SK-N-MC (cell line): ENCODE results near the gene ZNF423.
A peak's percentile ranks its signal among the peaks of the same experiment; 100 is the strongest.

Experiments used
- DNase-seq: peaks from one replicate; pipeline ENCODE4 v3.0.0-alpha.2; 2011; ENCODE audit warnings: low read depth, low spot score
- H3K27ac ChIP-seq: fragments of 200-600 bp; sonication (generic); 2 replicates; pipeline ENCODE4 v1.5.1; 2016; ENCODE audit warnings: mixed run types
- H3K36me3 ChIP-seq: fragments of 200-600 bp; sonication (generic); 2 replicates; pipeline ENCODE4 v1.6.1; 2017; ENCODE audit warnings: antibody characterized with exemption, low read length, mixed read lengths; ENCODE audit not compliant: insufficient read depth
- H3K4me3 ChIP-seq: fragments of 200-600 bp; sonication (generic); 2 replicates; pipeline ENCODE4 v1.5.1; 2016
- H3K9ac ChIP-seq: fragments of 200-600 bp; sonication (generic); 2 replicates; pipeline ENCODE4 v1.8.0; 2017; ENCODE audit warnings: mixed run types, mixed read lengths; ENCODE audit not compliant: insufficient read length
- H3K9me3 ChIP-seq: fragments of 200-600 bp; sonication (generic); 2 replicates; pipeline ENCODE4 v1.6.1; 2017; ENCODE audit warnings: low read depth, mild to moderate bottlenecking, antibody characterized with exemption, low read length, moderate library complexity, mixed read lengths
- EZH2 ChIP-seq: fragments of 200-600 bp; sonication (generic); IDR thresholded peaks from one replicate; pipeline ENCODE4 v1.6.1; 2017; ENCODE audit warnings: antibody characterized with exemption
- FOXP2 ChIP-seq: optimal IDR thresholded peaks from 2 replicates; pipeline ENCODE3; 2011; ENCODE audit warnings: mild to moderate bottlenecking, moderate library complexity; ENCODE audit not compliant: insufficient read depth; ENCODE audit errors: extremely low read length, control extremely low read depth
- POLR2AphosphoS5 ChIP-seq: IDR thresholded peaks from 2 replicates; pipeline ENCODE4 v1.6.1; 2012; ENCODE audit warnings: mild to moderate bottlenecking, low read depth, low read length, borderline replicate concordance

Gene ZNF423

GRCh38 chr16:49861299-49861698, 5.4 kb upstream of the ZNF423 start:
- H3K36me3 ChIP-seq: no peaks in the 10 kb centered on the region
- DNase-seq: no peak
- TF ChIP-seq FOXP2 (no peak), POLR2AphosphoS5 (no peak), EZH2 (no peak)

GRCh38 chr16:49860593-49860992, 4.7 kb upstream of the ZNF423 start:
- DNase-seq: no peak
- Histone ChIP-seq H3K4me3 (no peak overlapping the region), H3K36me3 (no peaks in the 10 kb centered on the region), H3K9ac (no peak overlapping the region), H3K27ac (no peak overlapping the region), H3K9me3 (no peaks in the 10 kb centered on the region)
- no peak for TF ChIP-seq FOXP2
- TF ChIP-seq EZH2: no peak
- no peak for TF ChIP-seq POLR2AphosphoS5

More at GRCh38 chr16:49861299-49861698, 5.4 kb upstream of the ZNF423 start:
- H3K27ac ChIP-seq: no peak overlapping the region
- no peaks in the 10 kb centered on the region for H3K9me3 ChIP-seq
- H3K4me3 ChIP-seq: no peak overlapping the region
- H3K9ac ChIP-seq: no peak overlapping the region

- H3K9me3 ChIP-seq: no peaks in the 10 kb centered on the region
- H3K4me3 ChIP-seq: no peak overlapping the region
- no peak for DNase-seq
- no peak overlapping the region for H3K9ac ChIP-seq
- TF ChIP-seq EZH2: no peak
- TF ChIP-seq FOXP2: no peak
- no peak for TF ChIP-seq POLR2AphosphoS5
- no peaks in the 10 kb centered on the region for H3K36me3 ChIP-seq
- H3K27ac ChIP-seq: no peak overlapping the region
Observed at GRCh38 chr16:49859125-49859811, 3.4 kb upstream of the ZNF423 start.

DNA sequence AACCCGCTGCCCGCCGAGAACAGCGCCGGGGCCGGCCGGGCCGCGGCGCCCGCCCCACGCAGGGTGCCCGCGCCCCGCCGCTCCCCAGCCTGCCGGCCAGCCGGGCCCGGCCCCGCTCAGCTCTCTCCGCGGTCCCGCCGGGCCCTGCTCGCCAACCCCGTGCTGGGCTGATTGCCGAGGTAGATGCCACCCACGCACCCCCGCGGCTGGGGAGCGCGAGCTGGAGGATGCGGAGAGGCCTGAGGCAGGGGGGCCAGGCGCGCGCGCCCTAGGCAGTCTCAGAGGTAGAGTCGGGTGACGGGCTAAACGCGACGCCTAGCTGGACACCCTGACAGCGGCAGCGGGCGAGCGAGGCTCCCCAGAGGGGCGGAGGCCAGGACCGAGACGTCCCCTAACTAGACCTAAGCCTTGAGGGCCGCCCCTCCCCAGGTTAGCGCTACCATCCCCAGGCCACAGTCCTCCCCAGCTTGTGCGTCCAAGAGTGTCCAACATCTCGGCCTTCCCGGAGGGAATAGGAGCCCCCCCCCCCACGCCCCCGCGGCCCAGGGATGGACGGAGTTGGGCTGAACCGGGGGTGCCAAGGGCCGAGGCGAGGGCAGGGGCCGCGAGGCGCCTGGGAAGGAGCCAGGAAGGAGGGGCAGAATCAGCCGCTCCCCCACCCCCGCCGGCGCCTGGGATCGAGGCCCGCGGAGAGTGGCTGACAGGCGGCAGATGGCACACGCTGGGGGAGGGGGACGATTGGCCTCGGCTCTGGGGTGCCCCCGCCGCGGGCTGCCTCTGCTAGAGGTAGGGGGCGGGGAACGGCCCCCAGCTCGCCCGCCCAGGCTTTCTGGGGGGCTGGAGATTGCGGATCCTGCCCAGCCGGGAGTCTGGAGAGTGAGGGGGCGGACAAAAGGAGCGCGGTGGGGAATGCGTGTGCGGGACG, 2.5 kb upstream of the ZNF423 start:
- Histone ChIP-seq H3K27ac (no peak overlapping the region), H3K4me3 (no peak overlapping the region), H3K9me3 (no peaks in the 10 kb centered on the region), H3K9ac (no peak overlapping the region), H3K36me3 (no peaks in the 10 kb centered on the region)
- no peak for DNase-seq
- no peak for TF ChIP-seq POLR2AphosphoS5
- no peak for TF ChIP-seq EZH2
- TF ChIP-seq FOXP2: no peak

DNA sequence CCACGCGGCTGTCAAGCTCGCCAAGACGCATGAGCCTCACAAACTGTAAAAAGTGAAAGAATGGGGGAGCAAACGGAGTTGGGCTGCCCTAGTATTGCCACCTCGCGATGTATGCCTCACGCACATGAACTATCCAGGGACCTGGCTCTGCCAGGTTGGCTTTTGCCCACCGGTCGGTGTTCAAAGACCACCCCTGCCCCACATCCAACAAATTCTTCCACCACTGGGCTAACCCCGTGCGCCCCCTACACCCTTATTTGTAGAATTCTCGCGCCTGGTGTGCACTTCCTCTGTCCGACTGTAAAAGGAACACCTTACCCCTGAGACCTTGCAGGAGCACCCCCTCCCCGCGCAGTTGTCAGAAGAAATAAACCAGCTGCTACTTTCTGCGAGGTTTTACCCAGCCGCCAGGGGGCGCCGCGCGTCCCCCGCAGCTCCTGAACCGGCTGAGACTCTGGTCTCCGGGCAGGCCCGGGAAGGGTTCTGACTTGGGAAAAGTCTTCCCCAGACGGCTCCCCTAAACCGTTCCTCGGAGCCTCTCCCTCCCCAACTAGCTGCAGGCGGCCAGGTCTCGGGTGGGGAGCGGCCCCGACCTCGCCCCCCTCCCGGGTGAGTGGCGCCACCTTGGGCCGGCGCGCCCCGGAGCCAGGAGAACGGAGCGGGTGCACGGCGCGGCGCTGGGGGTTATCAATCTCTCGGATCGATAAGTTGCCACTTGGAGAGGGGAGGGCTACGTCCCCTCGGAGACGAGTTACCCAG, 1.7 kb upstream of the ZNF423 start:
- DNase-seq: no peak
- Histone ChIP-seq H3K27ac (no peak overlapping the region), H3K4me3 (peak overlapping the region; percentile 73), H3K36me3 (no peaks in the 10 kb centered on the region), H3K9ac (no peak overlapping the region), H3K9me3 (no peaks in the 10 kb centered on the region)
- TF ChIP-seq POLR2AphosphoS5: no peak
- TF ChIP-seq EZH2: no peak
- TF ChIP-seq FOXP2: no peak

DNA sequence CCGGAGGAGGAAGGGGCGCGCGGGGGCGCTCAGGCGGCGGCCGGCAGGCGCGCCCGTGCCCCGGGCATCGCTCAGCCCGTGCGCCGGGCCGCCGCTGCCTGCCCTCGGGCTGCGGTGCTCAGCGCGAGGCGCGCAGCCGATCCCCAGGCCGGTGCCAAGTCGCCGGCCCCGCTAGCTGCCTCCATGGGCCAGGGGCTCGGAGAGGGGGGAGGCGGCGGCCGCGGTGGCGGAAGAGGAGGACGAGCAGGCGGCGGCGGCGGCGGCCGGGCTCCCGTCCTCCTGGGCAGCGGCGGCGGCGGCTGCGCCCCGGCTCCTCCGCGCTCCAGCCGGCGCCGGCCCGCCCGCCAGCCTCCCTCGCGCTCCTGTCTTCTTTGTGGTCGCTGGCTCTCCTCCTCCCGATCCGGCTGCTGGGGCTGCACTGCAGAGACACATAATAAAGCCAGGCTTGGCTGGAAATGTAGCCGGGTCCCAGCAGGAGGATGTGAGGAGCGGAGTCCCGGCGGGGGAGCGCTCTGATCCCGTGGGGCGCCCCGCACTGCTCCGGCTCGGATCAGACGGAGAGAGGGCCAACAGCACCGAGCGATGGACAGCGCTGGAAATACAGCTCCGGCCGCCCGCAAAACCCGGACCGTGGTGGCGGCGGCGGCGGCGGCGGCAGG, 889 bp upstream of the ZNF423 start:
- Histone ChIP-seq H3K9ac (no peak overlapping the region), H3K27ac (no peak overlapping the region), H3K9me3 (no peaks in the 10 kb centered on the region), H3K4me3 (peak overlapping the region; percentile 73), H3K36me3 (no peaks in the 10 kb centered on the region)
- no peak for DNase-seq
- TF ChIP-seq POLR2AphosphoS5: no peak
- TF ChIP-seq FOXP2: no peak
- no peak for TF ChIP-seq EZH2

- peak overlapping the region; percentile 73 for H3K9ac ChIP-seq
- peak overlapping the region; percentile 74 for H3K27ac ChIP-seq
- TF ChIP-seq POLR2AphosphoS5 (peak; percentile 46; the same call in 1 of the 2 replicates), FOXP2 (no peak)
- DNase-seq: no peak
- no peaks in the 10 kb centered on the region for H3K9me3 ChIP-seq
- peak overlapping the region; percentile 77 for H3K4me3 ChIP-seq
- H3K36me3 ChIP-seq: no peaks in the 10 kb centered on the region
Observed at GRCh38 chr16:49855280-49855821, 561 bp downstream of the ZNF423 start.

DNA sequence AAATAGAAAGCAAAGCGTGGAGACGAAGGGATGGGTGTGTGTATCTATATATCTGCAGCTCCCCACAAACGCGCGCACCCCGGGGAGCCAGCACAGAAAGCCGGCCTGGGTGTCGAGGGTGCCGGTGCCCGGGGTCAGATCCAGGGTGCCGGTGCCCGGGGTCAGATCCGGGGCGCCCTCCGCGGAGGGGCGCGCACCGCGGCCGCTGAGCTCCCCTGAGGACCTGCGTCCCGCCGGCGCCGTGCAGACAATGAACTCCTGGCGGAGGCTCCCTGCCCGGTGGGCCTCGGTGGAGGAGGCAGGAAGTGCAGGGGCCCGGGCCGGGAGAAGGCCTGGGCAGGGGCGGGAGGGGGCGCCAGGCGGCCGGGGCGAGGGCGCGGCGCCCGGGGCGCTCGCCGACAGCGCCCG, 1.1 kb downstream of the ZNF423 start:
- DNase-seq: no peak
- TF ChIP-seq FOXP2 (no peak), POLR2AphosphoS5 (no peak), EZH2 (no peak)
- peak overlapping the region; percentile 66 for H3K9ac ChIP-seq
- peak overlapping the region; percentile 77 for H3K4me3 ChIP-seq
- peak overlapping the region; percentile 74 for H3K27ac ChIP-seq
- H3K9me3 ChIP-seq: no peaks in the 10 kb centered on the region
- no peaks in the 10 kb centered on the region for H3K36me3 ChIP-seq
